T follicular helper cell (primary cell): ENCODE measurements around the gene RTN4RL2.

Source experiments
- DNase-seq: peaks from one replicate; pipeline ENCODE4 v3.0.0-alpha.2; 2020; ENCODE audit warnings: low read depth

The RTN4RL2 gene

GRCh38 chr11:57462597-57462996 is 2.3 kb downstream of the RTN4RL2 start:
- DNase-seq = no peak

GRCh38 chr11:57463671-57464538 is 3.6 kb downstream of the RTN4RL2 start:
- no peak for DNase-seq

- DNase-seq = no peak
Measured at GRCh38 chr11:57464539-57465181, 4.3 kb downstream of the RTN4RL2 start.

DNA sequence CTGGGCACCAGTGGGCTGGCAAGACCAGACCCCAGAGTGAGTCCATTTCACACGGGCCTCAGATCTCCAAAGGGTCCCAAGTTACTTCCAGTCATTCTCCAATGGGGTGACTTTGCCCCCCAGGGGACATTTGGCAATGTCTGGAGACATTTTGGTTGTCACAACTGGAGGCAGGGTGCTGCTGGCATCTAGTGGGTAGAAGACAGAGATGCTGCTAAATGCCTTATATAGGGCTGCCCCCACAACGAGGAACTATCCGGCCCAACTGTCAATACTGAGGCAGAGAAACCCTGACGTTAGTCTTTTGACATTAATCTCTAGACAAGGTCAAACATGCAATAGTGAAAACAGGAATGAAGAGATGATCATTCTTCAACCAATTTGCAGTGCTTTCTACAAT is 6.4 kb downstream of the RTN4RL2 start:
- DNase-seq = no peak

DNA sequence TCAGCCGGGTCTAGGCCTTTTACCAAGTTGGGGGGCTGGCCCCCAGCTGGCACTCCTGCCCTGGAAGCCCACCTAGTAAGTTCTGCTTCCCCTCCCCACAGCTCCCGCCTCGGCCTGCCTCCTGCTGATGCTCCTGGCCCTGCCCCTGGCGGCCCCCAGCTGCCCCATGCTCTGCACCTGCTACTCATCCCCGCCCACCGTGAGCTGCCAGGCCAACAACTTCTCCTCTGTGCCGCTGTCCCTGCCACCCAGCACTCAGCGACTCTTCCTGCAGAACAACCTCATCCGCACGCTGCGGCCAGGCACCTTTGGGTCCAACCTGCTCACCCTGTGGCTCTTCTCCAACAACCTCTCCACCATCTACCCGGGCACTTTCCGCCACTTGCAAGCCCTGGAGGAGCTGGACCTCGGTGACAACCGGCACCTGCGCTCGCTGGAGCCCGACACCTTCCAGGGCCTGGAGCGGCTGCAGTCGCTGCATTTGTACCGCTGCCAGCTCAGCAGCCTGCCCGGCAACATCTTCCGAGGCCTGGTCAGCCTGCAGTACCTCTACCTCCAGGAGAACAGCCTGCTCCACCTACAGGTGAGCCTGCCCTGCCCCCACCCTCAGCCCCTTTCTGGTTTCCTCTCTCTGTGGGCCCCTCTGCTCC is 7.3 kb downstream of the RTN4RL2 start:
- DNase-seq = no peak

GRCh38 chr11:57468276-57468675 is 7.9 kb downstream of the RTN4RL2 start:
- no peak for DNase-seq

GRCh38 chr11:57469268-57469667 is 8.9 kb downstream of the RTN4RL2 start:
- DNase-seq = no peak

DNA sequence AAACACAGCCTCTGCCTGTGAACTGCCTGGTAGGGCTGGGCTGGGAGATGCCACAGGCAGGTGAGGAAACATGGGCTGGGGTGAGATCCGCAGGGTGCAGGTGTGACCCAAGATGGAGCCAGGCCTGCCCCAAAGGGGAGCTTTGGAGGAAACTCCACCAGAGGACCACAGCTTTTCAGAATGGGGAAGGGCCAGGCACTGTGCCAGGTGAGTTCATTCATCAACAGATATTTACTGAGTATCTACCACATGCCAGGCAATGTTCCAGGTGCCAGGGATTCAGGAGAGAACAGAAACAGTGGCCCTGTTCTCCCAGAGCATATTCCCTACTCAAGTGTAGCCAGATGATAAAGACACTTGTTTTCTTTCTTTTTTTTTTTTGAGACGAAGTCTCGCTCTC is 11.2 kb downstream of the RTN4RL2 start:
- DNase-seq = no peak

DNA sequence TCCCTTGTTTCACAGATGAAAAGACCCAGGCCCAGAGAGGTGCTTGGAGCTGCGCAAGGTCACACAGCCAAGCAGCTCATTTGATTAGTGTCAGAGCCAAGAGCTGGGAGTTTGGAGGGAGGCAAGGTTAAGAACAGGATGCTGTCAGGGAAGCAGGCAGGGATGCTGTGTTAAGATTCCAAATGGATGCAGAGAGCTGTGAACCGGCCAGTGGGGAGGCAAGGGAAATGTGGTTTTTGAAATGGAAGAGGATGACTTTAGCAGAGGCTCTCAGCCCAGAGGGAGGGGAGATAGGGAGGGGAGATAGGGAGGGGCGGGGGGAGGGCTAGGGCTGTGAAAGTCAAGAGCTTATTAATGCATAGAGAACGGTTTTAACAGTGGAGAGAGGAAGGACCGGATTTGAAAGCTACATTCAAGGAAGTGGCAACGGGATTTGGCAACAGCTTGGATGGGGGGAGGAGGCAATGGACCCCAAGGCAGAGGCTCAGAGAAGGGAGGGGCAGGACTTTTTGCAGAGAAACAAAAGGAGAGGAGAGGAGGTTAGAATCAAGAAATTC is 13.0 kb downstream of the RTN4RL2 start:
- DNase-seq = no peak

DNA sequence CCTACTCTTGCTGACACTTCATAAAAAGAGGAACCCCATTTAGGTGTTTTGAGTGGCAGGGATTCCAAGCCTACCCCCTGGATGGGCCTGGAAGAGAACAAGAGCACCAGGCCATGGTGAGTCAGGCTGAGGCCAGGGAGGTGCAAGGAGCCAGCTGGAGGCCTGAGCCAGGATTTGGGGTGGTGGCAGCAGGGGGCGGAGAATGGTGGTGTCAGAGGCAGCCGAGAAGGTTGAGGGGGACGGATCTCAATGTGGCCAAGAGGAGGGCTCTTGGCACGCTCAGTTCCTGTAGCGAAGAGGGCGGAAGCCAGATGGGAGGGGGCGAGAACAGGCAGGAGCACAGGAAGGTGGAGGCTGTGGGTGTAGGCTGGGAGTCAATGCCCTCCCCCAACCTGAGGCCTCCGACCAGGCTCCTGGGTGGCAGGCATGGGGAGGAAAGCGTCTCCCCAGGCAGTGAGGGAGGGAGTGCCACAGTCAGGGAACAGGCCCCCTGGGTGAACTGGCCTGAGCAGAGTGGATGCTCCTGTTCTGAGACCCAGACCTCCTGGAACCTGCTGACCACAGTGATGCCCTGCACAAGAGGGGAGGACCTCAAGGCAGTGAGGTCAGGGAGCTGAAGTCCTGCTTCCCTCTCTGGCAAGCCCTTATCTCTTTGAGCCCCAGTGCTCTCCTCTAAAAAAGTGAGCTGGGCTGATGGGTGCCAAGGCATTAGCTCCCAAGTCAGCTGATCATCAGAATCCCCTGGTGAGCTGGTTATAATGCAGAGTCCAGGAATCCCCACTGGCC is 13.9 kb downstream of the RTN4RL2 start:
- DNase-seq = no peak

- DNase-seq = no peak
Measured at GRCh38 chr11:57474803-57475115, 14.4 kb downstream of the RTN4RL2 start.

GRCh38 chr11:57475191-57475590 is 14.9 kb downstream of the RTN4RL2 start:
- DNase-seq = no peak

- DNase-seq = no peak
Measured at GRCh38 chr11:57475671-57476046, 15.3 kb downstream of the RTN4RL2 start.

GRCh38 chr11:57476047-57476756 is 15.9 kb downstream of the RTN4RL2 start:
- no peak for DNase-seq

DNA sequence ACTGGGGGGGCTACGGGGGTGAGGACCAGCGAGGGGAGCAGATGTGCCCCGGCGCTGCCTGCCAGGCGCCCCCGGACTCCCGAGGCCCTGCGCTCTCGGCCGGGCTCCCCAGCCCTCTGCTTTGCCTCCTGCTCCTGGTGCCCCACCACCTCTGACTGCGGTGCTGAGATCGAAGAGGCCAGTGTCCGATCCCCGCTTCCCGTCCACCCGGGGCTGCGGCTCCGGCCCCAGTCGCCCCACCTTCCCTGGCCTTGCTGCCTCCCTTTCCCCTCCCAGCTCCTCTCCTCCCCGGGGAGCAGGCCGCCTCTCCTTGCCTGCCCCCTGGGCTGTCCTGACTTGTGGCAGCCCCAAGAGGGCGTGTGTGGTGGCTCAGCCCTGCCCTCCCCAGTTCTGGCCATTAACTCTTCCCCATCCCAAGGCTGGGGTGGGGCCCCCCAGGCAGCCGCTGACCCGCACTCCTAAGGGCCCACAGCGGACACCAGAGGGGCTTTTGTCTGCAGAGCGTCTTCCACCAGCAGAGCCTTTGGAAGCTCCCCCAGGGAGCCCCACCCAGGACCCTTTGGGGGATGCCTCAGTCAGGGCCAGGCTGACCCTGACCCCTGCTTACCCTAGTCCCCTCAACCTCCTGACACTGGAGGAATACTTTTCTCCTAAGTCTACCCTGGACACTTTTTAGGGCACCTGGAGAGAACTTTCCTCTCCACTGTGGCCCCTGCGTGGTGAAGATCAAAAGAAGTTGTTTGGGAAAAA is 16.6 kb downstream of the RTN4RL2 start:
- no peak for DNase-seq

DNA sequence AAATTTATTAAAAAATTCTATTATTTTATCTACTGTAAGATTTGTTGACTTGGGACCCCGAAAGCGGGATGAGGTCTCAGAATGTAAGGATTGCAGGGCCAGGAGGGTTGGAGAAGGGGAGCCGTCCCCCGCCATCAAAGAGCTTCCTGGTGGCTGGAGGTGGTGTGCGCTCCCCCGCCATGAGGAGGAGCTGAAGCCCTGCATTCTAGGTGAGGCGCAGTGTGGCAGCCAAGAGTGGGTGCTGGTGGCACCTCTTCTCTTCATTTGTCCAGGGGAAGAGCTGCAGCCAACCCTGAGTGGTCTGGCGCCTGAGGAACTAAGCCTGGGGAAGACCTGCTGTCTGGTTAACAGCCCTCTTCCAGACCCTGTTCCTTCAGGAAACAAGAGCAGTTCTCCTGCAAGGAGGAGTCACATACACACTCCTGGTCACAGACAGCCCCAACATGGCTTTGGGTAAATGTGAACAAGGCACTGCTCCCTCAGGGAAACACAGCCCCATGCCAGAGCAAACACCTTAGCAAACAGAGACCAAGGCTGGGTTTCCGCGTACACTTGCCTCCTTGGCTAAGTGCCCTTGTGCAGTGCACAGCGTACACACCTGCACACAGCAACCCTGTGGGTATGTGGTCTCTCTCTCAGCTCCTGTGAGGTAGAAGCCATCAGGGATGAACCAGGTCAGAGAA is 17.3 kb downstream of the RTN4RL2 start:
- DNase-seq = no peak

GRCh38 chr11:57479021-57479663 is 18.8 kb downstream of the RTN4RL2 start:
- DNase-seq = no peak

GRCh38 chr11:57479911-57480310 is 19.6 kb downstream of the RTN4RL2 start:
- no peak for DNase-seq

- DNase-seq = peak; percentile 41
Measured at GRCh38 chr11:57480409-57481137, 20.2 kb downstream of the RTN4RL2 start.
